Endothelial cell of umbilical vein (primary cell): Measurements from ENCODE around the gene NBL1. TPM values are rescaled to one million over a fixed set of nuclear protein-coding genes. Genes with fewer than 3 reads are reported as not detected.
"Not testable (repeated sequence)": the region's sequence is repeated elsewhere in the genome, so short reads cannot be mapped to it uniquely, and the experiment has no call there.

Experiments used
- BruUV-seq: library from RNA; stranded (reverse); fragments of 400-500 nt; replicated peaks from 2 replicates; lab custom pipeline; 2021; lab: Mats Ljungman, UMichigan
- CTCF ChIA-PET: fragments of 300-600, 350-600 bp; sonication (Branson Sonifier 250); formaldehyde crosslinking; loops from one replicate; lab custom pipeline; 2021; ENCODE audit warnings: antibody characterized with exemption, inconsistent platforms; lab: Charles Lee
- POLR2A ChIA-PET: fragments of 300-600, 350-600 bp; sonication (Branson Sonifier 250); formaldehyde crosslinking; loops from one replicate; lab custom pipeline; 2021; ENCODE audit warnings: antibody characterized with exemption, inconsistent platforms; lab: Charles Lee
- DNase-seq: peaks from one replicate; pipeline ENCODE4 v3.0.0-alpha.2; 2011; ENCODE audit warnings: low read depth, low spot score
- FAIRE-seq: peaks from 2 replicates; lab custom pipeline; 2011; peaks lifted over from hg19 to GRCh38; lab: Jason Lieb, UNC
- H2AFZ ChIP-seq: 2 replicates; pipeline ENCODE4 v1.6.0; 2012; ENCODE audit warnings: low read depth, low read length, control low read depth, inconsistent platforms
- H3K27ac ChIP-seq: 2 replicates; pipeline ENCODE4 v1.5.1; 2011; ENCODE audit warnings: low read depth, mild to moderate bottlenecking, control low read depth, low read length, moderate library complexity; ENCODE audit not compliant: insufficient read depth
- H3K27me3 ChIP-seq, 2 experiments: 2 replicates each; pipeline versions ENCODE4 v1.6.0 to v1.6.1; 2011; ENCODE audit warnings: low read length in 2 of 2, mixed read lengths in 1 of 2; ENCODE audit not compliant: control insufficient read depth in 2 of 2, insufficient read depth in 2 of 2
- H3K36me3 ChIP-seq, 2 experiments: 2 replicates in 1 of 2; 3 replicates in 1 of 2; pipeline ENCODE4 v1.5.1; 2011; ENCODE audit warnings: low read length in 2 of 2, mild to moderate bottlenecking in 1 of 2, moderate library complexity in 1 of 2; ENCODE audit not compliant: control insufficient read depth in 2 of 2, insufficient read depth in 2 of 2; ENCODE audit errors: extremely low read depth in 1 of 2
- H3K4me1 ChIP-seq: 3 replicates; pipeline ENCODE4 v1.5.1; 2011; ENCODE audit warnings: mild to moderate bottlenecking, low read length; ENCODE audit not compliant: control insufficient read depth, insufficient read depth; ENCODE audit errors: extremely low read depth
- H3K4me2 ChIP-seq: 2 replicates; pipeline ENCODE4 v1.6.1; 2011; ENCODE audit warnings: low read length, control low read depth, mixed read lengths; ENCODE audit not compliant: insufficient read depth
- H3K4me3 ChIP-seq, 3 experiments: fragments of 200-600 bp in 1 of 3; sonication (generic), shearing (Covaris generic) in 1 of 3; replicated peaks in 1 of 3; 2 replicates each; pipeline ENCODE4 v1.5.1; 2011 to 2016; ENCODE audit warnings: control low read depth in 3 of 3, low read length in 3 of 3, mild to moderate bottlenecking in 2 of 3, inconsistent platforms in 1 of 3, low read depth in 1 of 3, moderate library complexity in 1 of 3; ENCODE audit not compliant: insufficient read depth in 1 of 3
- H3K79me2 ChIP-seq: 2 replicates; pipeline ENCODE4 v1.6.0; 2012; ENCODE audit warnings: low read length, inconsistent platforms; ENCODE audit not compliant: control insufficient read depth, insufficient read depth
- H3K9ac ChIP-seq: replicated peaks from 2 replicates; pipeline ENCODE3; 2011; ENCODE audit warnings: low read length, control low read depth; ENCODE audit not compliant: insufficient read depth; ENCODE audit errors: extremely low read depth
- H3K9me1 ChIP-seq: replicated peaks from 3 replicates; pipeline ENCODE4 v1.6.0; 2011; ENCODE audit warnings: mild to moderate bottlenecking, low read length; ENCODE audit not compliant: control insufficient read depth, insufficient read depth; ENCODE audit errors: extremely low read depth
- H3K9me3 ChIP-seq: replicated peaks from 2 replicates; pipeline ENCODE4 v1.5.1; 2012; ENCODE audit warnings: low read length, inconsistent platforms; ENCODE audit not compliant: control insufficient read depth, insufficient read depth
- H4K20me1 ChIP-seq: replicated peaks from 2 replicates; pipeline ENCODE3; 2011; ENCODE audit warnings: mild to moderate bottlenecking, low read length; ENCODE audit not compliant: control insufficient read depth, insufficient read depth; ENCODE audit errors: extremely low read depth
- CTCF ChIP-seq, 2 donors: IDR thresholded peaks; 1 replicate in 1 of 2; 2 replicates in 1 of 2; pipeline ENCODE4 v1.5.1; 2011; ENCODE audit warnings: low read length in 2 of 2, mild to moderate bottlenecking in 2 of 2, moderate library complexity in 2 of 2, control low read depth in 1 of 2, inconsistent platforms in 1 of 2, low read depth in 1 of 2; ENCODE audit not compliant: insufficient read depth in 1 of 2; ENCODE audit errors: extremely low read depth in 1 of 2
- EZH2 ChIP-seq: IDR thresholded peaks from 2 replicates; pipeline ENCODE4 v1.6.1; 2012; ENCODE audit warnings: borderline replicate concordance, low read depth, mild to moderate bottlenecking, moderate library complexity, low read length, inconsistent platforms; ENCODE audit not compliant: severe bottlenecking
- FOS ChIP-seq: IDR thresholded peaks from 2 replicates; pipeline ENCODE4 v1.6.1; 2011; ENCODE audit warnings: mild to moderate bottlenecking, low read length, moderate library complexity, borderline replicate concordance; ENCODE audit not compliant: insufficient read depth
- GATA2 ChIP-seq: IDR thresholded peaks from 2 replicates; pipeline ENCODE4 v1.7.0; 2011; ENCODE audit warnings: low read depth, mild to moderate bottlenecking, moderate library complexity, mixed read lengths, low read length; ENCODE audit not compliant: insufficient read length, insufficient read depth
- JUN ChIP-seq: IDR thresholded peaks from 2 replicates; pipeline ENCODE4 v1.6.1; 2011; ENCODE audit warnings: borderline replicate concordance, low read depth; ENCODE audit not compliant: insufficient read length, insufficient read depth
- MAX ChIP-seq: IDR thresholded peaks from 2 replicates; pipeline ENCODE4 v1.6.1; 2011; ENCODE audit not compliant: insufficient read depth, insufficient read length
- MYC ChIP-seq: IDR thresholded peaks from one replicate; pipeline ENCODE4 v1.6.1; 2011; ENCODE audit warnings: mild to moderate bottlenecking, low read depth, low read length
- POLR2A ChIP-seq: IDR thresholded peaks from 2 replicates; pipeline ENCODE4 v1.6.1; 2012; ENCODE audit warnings: low read depth, mild to moderate bottlenecking, control low read depth, low read length
- POLR2AphosphoS5 ChIP-seq: IDR thresholded peaks from 2 replicates; pipeline ENCODE4 v1.6.1; 2012; ENCODE audit warnings: low read depth, mild to moderate bottlenecking, control low read depth, low read length, moderate library complexity; ENCODE audit not compliant: insufficient read depth
- dilution Hi-C: fragments of 300-500 bp; cut with MboI; formaldehyde crosslinking; loops from one replicate; pipeline ENCODE4 v1.15.0; 2019; ENCODE audit warnings: low sequenced_read_pairs; ENCODE audit not compliant: extremely low pct_ligation_motif_present
- intact Hi-C: fragments of 100-400 bp; cut with micrococcal nuclease; formaldehyde crosslinking; loops from one replicate; pipeline ENCODE4 v1.10.0; 2022
- polyA plus RNA-seq, 4 experiments: library from polyadenylated mRNA; depleted of rRNA in 3 of 4; stranded (reverse) in 3 of 4; unstranded in 1 of 4; fragments of >200 nt; gene quantifications; 2 replicates each; pipeline versions ENCODE4 v1.2.1 to v1.2.3, GENCODE V29; 2011 to 2012; ENCODE audit warnings: missing spikeins in 1 of 4
- total RNA-seq: library from RNA; stranded (reverse); gene quantifications from 2 replicates; pipeline ENCODE4 v1.2.3, GENCODE V29; 2021

The NBL1 gene
- total and polyA plus RNA-seq, 2 donors (not counting 3 experiments of a cell fraction or from before 2014, with no cell fraction given), result 36.2 to 40.5 TPM

- H3K27ac ChIP-seq, H3K27me3 ChIP-seq, DNase-seq, H4K20me1 ChIP-seq, POLR2A ChIA-PET, intact Hi-C loops, FAIRE-seq, H3K4me3 ChIP-seq, H3K9ac ChIP-seq, H3K4me1 ChIP-seq, H2AFZ ChIP-seq, H3K9me1 ChIP-seq, H3K4me2 ChIP-seq, H3K79me2 ChIP-seq, H3K9me3 ChIP-seq, BruUV-seq: not testable (repeated sequence)
- CTCF ChIA-PET, result interaction anchor here (0.7 to 1.4 kb wide), 4 partner anchors 9 to 21 kb away, joined by 3 to 4 read pairs (median 4); no protein-coding TSS in a partner anchor
- H3K36me3 ChIP-seq, result peaks cover 8 to 11% of the 10 kb centered on the region in 2 experiments
- dilution Hi-C loops, result loop anchor here (25.0 kb wide), 1 partner anchor 218 kb away; no protein-coding TSS in a partner anchor
Observed at GRCh38 chr1:19630192-19630591, 13.9 kb upstream of the NBL1 start.

GRCh38 chr1:19630720-19631395 is 13.3 kb upstream of the NBL1 start:
- Histone ChIP-seq H3K36me3 (peaks cover 7 to 8% of the 10 kb centered on the region in 2 experiments), H4K20me1 (no peaks in the 10 kb centered on the region), H3K4me2 (no peak overlapping the region), H3K79me2 (no peaks in the 10 kb centered on the region), H3K27ac (no peak overlapping the region), H3K9me1 (no peaks in the 10 kb centered on the region), H2AFZ (no peak overlapping the region), H3K9ac (no peak overlapping the region), H3K9me3 (no peaks in the 10 kb centered on the region), H3K27me3 (no peaks in the 10 kb centered on the region), H3K4me1 (no peaks in the 10 kb centered on the region), H3K4me3 (no peak overlapping the region)
- ChIA-PET CTCF (interaction anchor here (0.7 to 1.2 kb wide), 5 partner anchors 8 to 23 kb away, joined by 3 to 4 read pairs (median 3); no protein-coding TSS in a partner anchor), POLR2A (no interaction called here)
- DNase-seq (no peak), FAIRE-seq (no peak)
- BruUV-seq, result no TSS peak
- TF ChIP-seq CTCF (IDR thresholded peaks at IDR 0.05; ENCODE audit: extremely low read depth in 1 of 2, insufficient read depth in 1 of 2, low read depth in 1 of 2, low read length in 2 of 2) (no peak), GATA2 (no peak), FOS (no peak), EZH2 (no peak), MAX (no peak), POLR2AphosphoS5 (no peak), POLR2A (no peak), MYC (no peak), JUN (no peak)
- intact Hi-C loops (no loop called here), dilution Hi-C loops (loop anchor here (25.0 kb wide), 1 partner anchor 219 kb away; no protein-coding TSS in a partner anchor)
